Measurements from ENCODE around the gene ETV6. TPM values are rescaled to one million over a fixed set of nuclear protein-coding genes. Genes with fewer than 3 reads are reported as not detected.

Gene ETV6
- total RNA-seq, 1 experiment from 2014 or later, result 14.1 TPM

DNA sequence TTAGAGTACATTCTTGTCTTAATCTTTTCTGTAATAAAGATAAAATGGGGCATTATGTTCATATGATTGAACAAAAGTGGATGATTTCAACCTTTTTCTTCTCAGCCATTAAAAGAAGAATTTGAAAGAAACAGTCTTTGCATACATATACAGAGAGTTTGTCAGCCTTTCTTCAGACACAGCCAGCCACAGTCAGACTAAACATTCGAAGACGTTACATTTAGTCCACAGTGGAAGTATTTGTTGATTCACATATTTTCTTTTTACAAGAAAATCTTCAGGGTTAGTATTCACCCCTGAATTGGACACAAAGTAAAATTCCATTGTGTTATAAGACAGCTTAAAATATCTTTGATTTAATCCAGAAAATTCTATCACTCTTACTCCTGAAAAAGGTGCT is 36.2 kb downstream of the ETV6 start:
- Histone ChIP-seq H3K4me1 (ENCODE audit: control insufficient read depth in 1 of 2, insufficient read depth in 2 of 2, low read length in 2 of 2) (no peaks in the 10 kb centered on the region), H3K79me2 (ENCODE audit: insufficient read depth, low read length) (no peaks in the 10 kb centered on the region), H3K9me2 (ENCODE audit: insufficient read depth) (no peaks in the 10 kb centered on the region), H3K9me3 (ENCODE audit: control insufficient read depth in 1 of 2, insufficient read depth in 1 of 2, low read depth in 1 of 2, low read length in 2 of 2) (no peaks in the 10 kb centered on the region), H3K4me2 (ENCODE audit: low read length) (no peak overlapping the region), H3K27ac (ENCODE audit: low read depth, low read length) (no peak overlapping the region), H2AFZ (ENCODE audit: low read depth, low read length, poor library complexity, severe bottlenecking) (no peak overlapping the region), H3K27me3 (ENCODE audit: insufficient read depth, low read length) (no peaks in the 10 kb centered on the region), H3K9ac (ENCODE audit: low read length) (no peak overlapping the region), H3K36me3 (ENCODE audit: control insufficient read depth in 1 of 2, insufficient read depth in 2 of 2, low read length in 2 of 2) (no peaks in the 10 kb centered on the region), H4K20me1 (ENCODE audit: insufficient read depth) (no peaks in the 10 kb centered on the region), H3K4me3 (replicated peaks in 1 of 2; ENCODE audit: low read depth in 1 of 2, low read length in 2 of 2) (no peak overlapping the region)
- ChIA-PET POLR2A (no interaction called here), CTCF (no interaction called here), RAD21 (ENCODE audit: low non-redundant PET in 1 of 2, low total read pairs in 2 of 2, uncharacterized antibody in 2 of 2, unreplicated experiment in 2 of 2) (no interaction called here)
- ATAC-seq, result no peak
- DNase-seq (ENCODE audit: low read depth, low spot score), result no peak
- intact Hi-C loops (cut with micrococcal nuclease), result no loop called here
- TF ChIP-seq, protein P1, sequence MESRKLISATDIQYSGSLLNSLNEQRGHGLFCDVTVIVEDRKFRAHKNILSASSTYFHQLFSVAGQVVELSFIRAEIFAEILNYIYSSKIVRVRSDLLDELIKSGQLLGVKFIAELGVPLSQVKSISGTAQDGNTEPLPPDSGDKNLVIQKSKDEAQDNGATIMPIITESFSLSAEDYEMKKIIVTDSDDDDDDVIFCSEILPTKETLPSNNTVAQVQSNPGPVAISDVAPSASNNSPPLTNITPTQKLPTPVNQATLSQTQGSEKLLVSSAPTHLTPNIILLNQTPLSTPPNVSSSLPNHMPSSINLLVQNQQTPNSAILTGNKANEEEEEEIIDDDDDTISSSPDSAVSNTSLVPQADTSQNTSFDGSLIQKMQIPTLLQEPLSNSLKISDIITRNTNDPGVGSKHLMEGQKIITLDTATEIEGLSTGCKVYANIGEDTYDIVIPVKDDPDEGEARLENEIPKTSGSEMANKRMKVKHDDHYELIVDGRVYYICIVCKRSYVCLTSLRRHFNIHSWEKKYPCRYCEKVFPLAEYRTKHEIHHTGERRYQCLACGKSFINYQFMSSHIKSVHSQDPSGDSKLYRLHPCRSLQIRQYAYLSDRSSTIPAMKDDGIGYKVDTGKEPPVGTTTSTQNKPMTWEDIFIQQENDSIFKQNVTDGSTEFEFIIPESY (IDR thresholded peaks at IDR 0.05; ENCODE audit: extremely low read depth, insufficient replicate concordance, low read length), result no peak
- TF ChIP-seq POLR2AphosphoS5 (IDR thresholded peaks at IDR 0.05; ENCODE audit: low read depth, low read length), result no peak
- TF ChIP-seq, protein P2, sequence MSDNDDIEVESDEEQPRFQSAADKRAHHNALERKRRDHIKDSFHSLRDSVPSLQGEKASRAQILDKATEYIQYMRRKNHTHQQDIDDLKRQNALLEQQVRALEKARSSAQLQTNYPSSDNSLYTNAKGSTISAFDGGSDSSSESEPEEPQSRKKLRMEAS (IDR thresholded peaks at IDR 0.05), result no peak
- no peak for TF ChIP-seq YY1 (IDR thresholded peaks at IDR 0.05; ENCODE audit: extremely low read depth, insufficient replicate concordance, low read depth, low read length)
- TF ChIP-seq TCF7L2 (IDR thresholded peaks at IDR 0.05; ENCODE audit: borderline replicate concordance, extremely low read depth, insufficient read depth, insufficient read length), result no peak
- TF ChIP-seq FOSL1 (IDR thresholded peaks at IDR 0.05; ENCODE audit: low read depth), result no peak
- TF ChIP-seq SRF (IDR thresholded peaks at IDR 0.05; ENCODE audit: low read depth), result no peak
- TF ChIP-seq EZH2 (IDR thresholded peaks at IDR 0.05), result no peak
- no TSS peak for BruUV-seq (replicated peaks)

DNA sequence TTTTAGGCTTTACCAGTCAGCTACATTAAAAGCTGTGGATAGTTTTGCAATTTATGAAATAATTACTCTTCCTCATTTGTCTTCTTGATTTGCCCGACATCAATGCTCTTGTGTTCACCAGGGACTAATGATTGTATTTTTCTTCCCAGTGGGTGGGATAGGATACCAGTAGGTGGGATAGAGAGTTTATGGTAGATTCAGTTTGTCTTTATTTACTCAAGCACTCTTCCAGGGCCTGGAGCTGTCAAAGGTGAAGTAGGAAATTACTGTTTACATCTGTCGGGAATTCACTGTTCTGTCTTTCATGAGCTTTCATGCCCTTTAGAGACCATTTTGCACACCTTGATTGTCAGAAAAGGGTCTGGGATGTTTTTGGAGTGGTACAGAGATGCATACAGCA is 36.6 kb downstream of the ETV6 start:
- Histone ChIP-seq H3K4me1 (ENCODE audit: control insufficient read depth in 1 of 2, insufficient read depth in 2 of 2, low read length in 2 of 2) (no peaks in the 10 kb centered on the region), H4K20me1 (ENCODE audit: insufficient read depth) (no peaks in the 10 kb centered on the region), H2AFZ (ENCODE audit: low read depth, low read length, poor library complexity, severe bottlenecking) (no peak overlapping the region), H3K9me2 (ENCODE audit: insufficient read depth) (no peaks in the 10 kb centered on the region), H3K4me2 (ENCODE audit: low read length) (no peak overlapping the region), H3K9me3 (ENCODE audit: control insufficient read depth in 1 of 2, insufficient read depth in 1 of 2, low read depth in 1 of 2, low read length in 2 of 2) (no peaks in the 10 kb centered on the region), H3K9ac (ENCODE audit: low read length) (no peak overlapping the region), H3K36me3 (ENCODE audit: control insufficient read depth in 1 of 2, insufficient read depth in 2 of 2, low read length in 2 of 2) (no peaks in the 10 kb centered on the region), H3K27ac (ENCODE audit: low read depth, low read length) (no peak overlapping the region), H3K4me3 (replicated peaks in 1 of 2; ENCODE audit: low read depth in 1 of 2, low read length in 2 of 2) (no peak overlapping the region), H3K27me3 (ENCODE audit: insufficient read depth, low read length) (no peaks in the 10 kb centered on the region), H3K79me2 (ENCODE audit: insufficient read depth, low read length) (no peaks in the 10 kb centered on the region)
- BruUV-seq (replicated peaks), result no TSS peak
- ATAC-seq (no peak), DNase-seq (ENCODE audit: low read depth, low spot score) (no peak)
- CTCF ChIA-PET, result no interaction called here
- RAD21 ChIA-PET (ENCODE audit: low non-redundant PET in 1 of 2, low total read pairs in 2 of 2, uncharacterized antibody in 2 of 2, unreplicated experiment in 2 of 2), result no interaction called here
- intact Hi-C loops (cut with micrococcal nuclease), result no loop called here
- POLR2A ChIA-PET, result no interaction called here
- TF ChIP-seq, protein P3, sequence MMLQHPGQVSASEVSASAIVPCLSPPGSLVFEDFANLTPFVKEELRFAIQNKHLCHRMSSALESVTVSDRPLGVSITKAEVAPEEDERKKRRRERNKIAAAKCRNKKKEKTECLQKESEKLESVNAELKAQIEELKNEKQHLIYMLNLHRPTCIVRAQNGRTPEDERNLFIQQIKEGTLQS (IDR thresholded peaks at IDR 0.05), result no peak
- no peak for TF ChIP-seq RAD21 (IDR thresholded peaks at IDR 0.05; ENCODE audit: low read depth)
- TF ChIP-seq POLR2A (IDR thresholded peaks at IDR 0.05; ENCODE audit: borderline replicate concordance, extremely low read depth, insufficient read depth, insufficient read length), result no peak
- no peak for TF ChIP-seq CEBPB (IDR thresholded peaks at IDR 0.05; ENCODE audit: low read depth)
- TF ChIP-seq ZFX (IDR thresholded peaks at IDR 0.05), result no peak
- TF ChIP-seq, protein P4, sequence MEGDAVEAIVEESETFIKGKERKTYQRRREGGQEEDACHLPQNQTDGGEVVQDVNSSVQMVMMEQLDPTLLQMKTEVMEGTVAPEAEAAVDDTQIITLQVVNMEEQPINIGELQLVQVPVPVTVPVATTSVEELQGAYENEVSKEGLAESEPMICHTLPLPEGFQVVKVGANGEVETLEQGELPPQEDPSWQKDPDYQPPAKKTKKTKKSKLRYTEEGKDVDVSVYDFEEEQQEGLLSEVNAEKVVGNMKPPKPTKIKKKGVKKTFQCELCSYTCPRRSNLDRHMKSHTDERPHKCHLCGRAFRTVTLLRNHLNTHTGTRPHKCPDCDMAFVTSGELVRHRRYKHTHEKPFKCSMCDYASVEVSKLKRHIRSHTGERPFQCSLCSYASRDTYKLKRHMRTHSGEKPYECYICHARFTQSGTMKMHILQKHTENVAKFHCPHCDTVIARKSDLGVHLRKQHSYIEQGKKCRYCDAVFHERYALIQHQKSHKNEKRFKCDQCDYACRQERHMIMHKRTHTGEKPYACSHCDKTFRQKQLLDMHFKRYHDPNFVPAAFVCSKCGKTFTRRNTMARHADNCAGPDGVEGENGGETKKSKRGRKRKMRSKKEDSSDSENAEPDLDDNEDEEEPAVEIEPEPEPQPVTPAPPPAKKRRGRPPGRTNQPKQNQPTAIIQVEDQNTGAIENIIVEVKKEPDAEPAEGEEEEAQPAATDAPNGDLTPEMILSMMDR (IDR thresholded peaks at IDR 0.05 in 2 of 3, conservative IDR thresholded peaks at IDR 0.05 in 1 of 3; ENCODE audit: borderline replicate concordance in 1 of 3, insufficient read depth in 1 of 3, low read depth in 2 of 3, low read length in 2 of 3), result no peak
